ENCODE results near the gene ACSM2B.
"Not testable (repeated sequence)": the region's sequence is repeated elsewhere in the genome, so short reads cannot be mapped to it uniquely, and the experiment has no call there.

DNA sequence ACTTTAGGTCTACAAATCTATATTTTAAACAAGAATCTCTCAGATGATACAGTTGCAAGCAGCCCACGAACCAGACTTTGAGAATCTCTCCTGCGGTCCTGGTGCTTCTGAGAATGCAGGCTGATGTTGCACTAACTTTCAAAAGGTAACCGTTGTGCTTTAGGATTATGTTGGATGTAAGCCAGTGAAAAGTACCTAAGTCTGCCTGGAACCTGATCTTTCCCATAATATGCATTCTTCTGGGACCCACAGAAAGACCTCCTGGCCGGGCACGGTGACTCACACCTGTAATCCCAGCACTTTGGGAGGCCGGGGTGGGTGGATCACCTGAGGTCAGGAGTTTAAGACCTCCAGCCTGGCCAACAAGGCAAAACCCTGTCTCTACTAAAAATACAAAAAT is 13.3 kb upstream of the ACSM2B start:
- TF ChIP-seq, protein P1, sequence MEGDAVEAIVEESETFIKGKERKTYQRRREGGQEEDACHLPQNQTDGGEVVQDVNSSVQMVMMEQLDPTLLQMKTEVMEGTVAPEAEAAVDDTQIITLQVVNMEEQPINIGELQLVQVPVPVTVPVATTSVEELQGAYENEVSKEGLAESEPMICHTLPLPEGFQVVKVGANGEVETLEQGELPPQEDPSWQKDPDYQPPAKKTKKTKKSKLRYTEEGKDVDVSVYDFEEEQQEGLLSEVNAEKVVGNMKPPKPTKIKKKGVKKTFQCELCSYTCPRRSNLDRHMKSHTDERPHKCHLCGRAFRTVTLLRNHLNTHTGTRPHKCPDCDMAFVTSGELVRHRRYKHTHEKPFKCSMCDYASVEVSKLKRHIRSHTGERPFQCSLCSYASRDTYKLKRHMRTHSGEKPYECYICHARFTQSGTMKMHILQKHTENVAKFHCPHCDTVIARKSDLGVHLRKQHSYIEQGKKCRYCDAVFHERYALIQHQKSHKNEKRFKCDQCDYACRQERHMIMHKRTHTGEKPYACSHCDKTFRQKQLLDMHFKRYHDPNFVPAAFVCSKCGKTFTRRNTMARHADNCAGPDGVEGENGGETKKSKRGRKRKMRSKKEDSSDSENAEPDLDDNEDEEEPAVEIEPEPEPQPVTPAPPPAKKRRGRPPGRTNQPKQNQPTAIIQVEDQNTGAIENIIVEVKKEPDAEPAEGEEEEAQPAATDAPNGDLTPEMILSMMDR (conservative IDR thresholded peaks at IDR 0.05; ENCODE audit: low read depth, low read length): not testable (repeated sequence)
- TF ChIP-seq EZH2phosphoT487 (IDR thresholded peaks at IDR 0.05; ENCODE audit: borderline replicate concordance, low read length): not testable (repeated sequence)

Measured in PC-3 (cell line).